Activated T-helper 2 cell treated with anti-CD3 and anti-CD28 coated beads, Interferon-gamma antibody, Interleukin-2, Interleukin-4, amounts not matched to agents 10 μg/mL and 5 μg/mL and 100 μg/mL, durations not matched to agents 14 hours and 24 hours and 36 hours (primary cell): ENCODE results near the gene UGT1A8. TPM values are rescaled to one million over a fixed set of nuclear protein-coding genes. Genes with fewer than 3 reads are reported as not detected.

Experiments used
- DNase-seq: peaks from one replicate; pipeline ENCODE4 v3.0.0; 2021; ENCODE audit warnings: low spot score
- H3K27ac Mint-ChIP-seq: one replicate; pipeline ENCODE4 v1.8.0; 2021; ENCODE audit warnings: mixed read lengths
- H3K27me3 Mint-ChIP-seq: one replicate; pipeline ENCODE4 v1.8.0; 2021; ENCODE audit warnings: low read depth, mixed read lengths
- H3K36me3 Mint-ChIP-seq: one replicate; pipeline ENCODE4 v1.8.0; 2021; ENCODE audit warnings: low read depth, mixed read lengths
- H3K4me1 Mint-ChIP-seq: one replicate; pipeline ENCODE4 v1.8.0; 2021; ENCODE audit warnings: low read depth, mixed read lengths
- H3K4me3 Mint-ChIP-seq: one replicate; pipeline ENCODE4 v1.8.0; 2021; ENCODE audit warnings: low read depth, mild to moderate bottlenecking, moderate library complexity, mixed read lengths
- H3K9me3 Mint-ChIP-seq: one replicate; pipeline ENCODE4 v1.8.0; 2021; ENCODE audit warnings: mixed read lengths
- intact Hi-C: fragments of 100-400 bp; cut with micrococcal nuclease; formaldehyde crosslinking; loops from one replicate; pipeline ENCODE4 v1.15.1; 2023
- total RNA-seq: library from RNA; stranded (reverse); gene quantifications from 2 replicates; pipeline ENCODE4 v1.2.3, GENCODE V29; 2022

The UGT1A8 gene
- total RNA-seq, 1 donor from 2014 or later, result not detected

GRCh38 chr2:233807966-233808935, 190.8 kb downstream of the UGT1A8 start:
- no peaks in the 10 kb centered on the region for H3K9me3 Mint-ChIP-seq
- H3K4me1 Mint-ChIP-seq, result no peaks in the 10 kb centered on the region

GRCh38 chr2:233810385-233810784, 193.0 kb downstream of the UGT1A8 start:
- Mint-ChIP-seq H3K9me3 (no peaks in the 10 kb centered on the region), H3K27me3 (peaks cover 14% of the 10 kb centered on the region), H3K36me3 (no peaks in the 10 kb centered on the region), H3K4me1 (no peaks in the 10 kb centered on the region), H3K4me3 (no peak overlapping the region), H3K27ac (no peak overlapping the region)
- no peak for DNase-seq
- intact Hi-C loops, result no loop called here

More at GRCh38 chr2:233807966-233808935, 190.8 kb downstream of the UGT1A8 start:
- Mint-ChIP-seq H3K36me3 (no peaks in the 10 kb centered on the region), H3K27me3 (peaks cover 5% of the 10 kb centered on the region), H3K27ac (no peak overlapping the region), H3K4me3 (no peak overlapping the region)
- DNase-seq, result no peak
- intact Hi-C loops, result no loop called here

GRCh38 chr2:233811087-233811486, 193.7 kb downstream of the UGT1A8 start:
- DNase-seq, result no peak
- intact Hi-C loops, result no loop called here
- H3K27ac Mint-ChIP-seq, result no peak overlapping the region
- H3K36me3 Mint-ChIP-seq, result no peaks in the 10 kb centered on the region
- H3K4me1 Mint-ChIP-seq, result no peaks in the 10 kb centered on the region
- H3K27me3 Mint-ChIP-seq, result peaks cover 16% of the 10 kb centered on the region
- no peaks in the 10 kb centered on the region for H3K9me3 Mint-ChIP-seq
- H3K4me3 Mint-ChIP-seq, result no peak overlapping the region

GRCh38 chr2:233811732-233812131, 194.3 kb downstream of the UGT1A8 start:
- Mint-ChIP-seq H3K36me3 (no peaks in the 10 kb centered on the region), H3K9me3 (no peaks in the 10 kb centered on the region), H3K4me3 (no peak overlapping the region), H3K27me3 (peaks cover 16% of the 10 kb centered on the region), H3K27ac (no peak overlapping the region), H3K4me1 (no peaks in the 10 kb centered on the region)
- DNase-seq, result no peak
- intact Hi-C loops, result no loop called here

- intact Hi-C loops, result no loop called here
- no peak for DNase-seq
- peaks cover 16% of the 10 kb centered on the region for H3K27me3 Mint-ChIP-seq
- H3K9me3 Mint-ChIP-seq, result no peaks in the 10 kb centered on the region
- no peak overlapping the region for H3K27ac Mint-ChIP-seq
- H3K4me3 Mint-ChIP-seq, result no peak overlapping the region
- H3K36me3 Mint-ChIP-seq, result no peaks in the 10 kb centered on the region
- H3K4me1 Mint-ChIP-seq, result no peaks in the 10 kb centered on the region
Measured at GRCh38 chr2:233813236-233814055, 196.0 kb downstream of the UGT1A8 start.

- Mint-ChIP-seq H3K27me3 (peaks cover 16% of the 10 kb centered on the region), H3K9me3 (no peaks in the 10 kb centered on the region), H3K27ac (no peak overlapping the region), H3K36me3 (no peaks in the 10 kb centered on the region), H3K4me1 (no peaks in the 10 kb centered on the region), H3K4me3 (no peak overlapping the region)
- intact Hi-C loops, result no loop called here
- no peak for DNase-seq
Measured at GRCh38 chr2:233814056-233814835, 196.8 kb downstream of the UGT1A8 start.

GRCh38 chr2:233815861-233816260, 198.4 kb downstream of the UGT1A8 start:
- H3K27me3 Mint-ChIP-seq, result peaks cover 14% of the 10 kb centered on the region
- no peak overlapping the region for H3K4me3 Mint-ChIP-seq
- no peak for DNase-seq
- H3K27ac Mint-ChIP-seq, result no peak overlapping the region
- no peaks in the 10 kb centered on the region for H3K36me3 Mint-ChIP-seq
- no peaks in the 10 kb centered on the region for H3K9me3 Mint-ChIP-seq
- intact Hi-C loops, result no loop called here
- no peaks in the 10 kb centered on the region for H3K4me1 Mint-ChIP-seq

GRCh38 chr2:233816334-233816733, 198.9 kb downstream of the UGT1A8 start:
- DNase-seq, result no peak
- Mint-ChIP-seq H3K36me3 (no peaks in the 10 kb centered on the region), H3K27ac (no peak overlapping the region), H3K4me3 (no peak overlapping the region), H3K9me3 (no peaks in the 10 kb centered on the region), H3K4me1 (no peaks in the 10 kb centered on the region), H3K27me3 (peaks cover 14% of the 10 kb centered on the region)
- intact Hi-C loops, result no loop called here

- Mint-ChIP-seq H3K9me3 (no peaks in the 10 kb centered on the region), H3K27ac (no peak overlapping the region), H3K4me3 (no peak overlapping the region), H3K27me3 (peaks cover 14% of the 10 kb centered on the region), H3K36me3 (no peaks in the 10 kb centered on the region), H3K4me1 (no peaks in the 10 kb centered on the region)
- intact Hi-C loops, result no loop called here
- no peak for DNase-seq
Measured at GRCh38 chr2:233816771-233817170, 199.3 kb downstream of the UGT1A8 start.

GRCh38 chr2:233817361-233817911, 200.0 kb downstream of the UGT1A8 start:
- Mint-ChIP-seq H3K36me3 (no peaks in the 10 kb centered on the region), H3K27me3 (peaks cover 11% of the 10 kb centered on the region), H3K4me3 (no peak overlapping the region), H3K27ac (no peak overlapping the region), H3K9me3 (no peaks in the 10 kb centered on the region), H3K4me1 (no peaks in the 10 kb centered on the region)
- DNase-seq, result no peak
- intact Hi-C loops, result no loop called here

GRCh38 chr2:233817995-233818638, 200.7 kb downstream of the UGT1A8 start:
- Mint-ChIP-seq H3K4me1 (no peaks in the 10 kb centered on the region), H3K36me3 (no peaks in the 10 kb centered on the region), H3K4me3 (no peak overlapping the region), H3K27ac (no peak overlapping the region), H3K9me3 (no peaks in the 10 kb centered on the region), H3K27me3 (peaks cover 11% of the 10 kb centered on the region)
- no peak for DNase-seq
- intact Hi-C loops, result no loop called here
